Erythroblast (primary cell): ENCODE results near the gene AGAP1.

Experiments used
- GATA1 ChIP-seq: IDR thresholded peaks from 2 replicates; pipeline ENCODE4 v1.6.1; 2011; ENCODE audit warnings: low read depth, mild to moderate bottlenecking, control low read depth, low read length, moderate library complexity
- POLR2A ChIP-seq: IDR thresholded peaks from 2 replicates; pipeline ENCODE4 v1.6.1; 2011; ENCODE audit warnings: mild to moderate bottlenecking, low read length

DNA sequence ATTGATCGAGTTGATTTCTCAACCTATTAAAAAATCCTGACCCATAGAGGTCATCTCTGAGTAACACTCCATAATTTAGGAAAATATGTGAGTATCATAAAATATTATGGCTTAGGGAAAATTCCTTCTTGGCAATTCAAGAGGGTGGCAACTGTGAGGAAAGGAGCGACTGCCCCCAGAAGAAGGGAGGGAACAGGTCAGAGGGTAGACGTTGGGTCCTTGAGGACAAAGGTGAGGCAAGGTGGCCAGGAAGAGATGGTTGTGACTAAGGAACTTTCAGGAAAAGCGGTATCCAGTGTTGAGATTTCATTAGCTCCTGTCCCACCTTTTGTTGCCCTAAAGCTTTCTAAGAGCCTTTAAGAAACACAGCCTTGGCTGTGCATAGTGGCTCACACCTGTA lies 10.5 kb upstream of the AGAP1 start:
- no peak for TF ChIP-seq POLR2A
- TF ChIP-seq GATA1 = no peak
